IPS-15b (cell line): Measurements from ENCODE around the gene ANGPTL4.

ENCODE experiments used
- H3K27me3 ChIP-seq: one replicate; pipeline ENCODE4 v1.6.1; 2013; ENCODE audit warnings: low read length; ENCODE audit not compliant: control insufficient read depth, insufficient read depth
- H3K36me3 ChIP-seq: one replicate; pipeline ENCODE4 v1.6.1; 2013; ENCODE audit warnings: low read length; ENCODE audit not compliant: control insufficient read depth, insufficient read depth
- H3K4me1 ChIP-seq: one replicate; pipeline ENCODE4 v1.6.1; 2013; ENCODE audit warnings: mild to moderate bottlenecking, low read length; ENCODE audit not compliant: control insufficient read depth, insufficient read depth
- H3K4me3 ChIP-seq: one replicate; pipeline ENCODE4 v1.5.1; 2013; ENCODE audit warnings: low read depth, low read length
- H3K9ac ChIP-seq: one replicate; pipeline ENCODE4 v1.6.1; 2013; ENCODE audit warnings: low read depth, mild to moderate bottlenecking, low read length
- H3K9me3 ChIP-seq: one replicate; pipeline ENCODE4 v1.6.1; 2013; ENCODE audit warnings: mild to moderate bottlenecking, low read length; ENCODE audit not compliant: control insufficient read depth, insufficient read depth

ANGPTL4 gene

DNA sequence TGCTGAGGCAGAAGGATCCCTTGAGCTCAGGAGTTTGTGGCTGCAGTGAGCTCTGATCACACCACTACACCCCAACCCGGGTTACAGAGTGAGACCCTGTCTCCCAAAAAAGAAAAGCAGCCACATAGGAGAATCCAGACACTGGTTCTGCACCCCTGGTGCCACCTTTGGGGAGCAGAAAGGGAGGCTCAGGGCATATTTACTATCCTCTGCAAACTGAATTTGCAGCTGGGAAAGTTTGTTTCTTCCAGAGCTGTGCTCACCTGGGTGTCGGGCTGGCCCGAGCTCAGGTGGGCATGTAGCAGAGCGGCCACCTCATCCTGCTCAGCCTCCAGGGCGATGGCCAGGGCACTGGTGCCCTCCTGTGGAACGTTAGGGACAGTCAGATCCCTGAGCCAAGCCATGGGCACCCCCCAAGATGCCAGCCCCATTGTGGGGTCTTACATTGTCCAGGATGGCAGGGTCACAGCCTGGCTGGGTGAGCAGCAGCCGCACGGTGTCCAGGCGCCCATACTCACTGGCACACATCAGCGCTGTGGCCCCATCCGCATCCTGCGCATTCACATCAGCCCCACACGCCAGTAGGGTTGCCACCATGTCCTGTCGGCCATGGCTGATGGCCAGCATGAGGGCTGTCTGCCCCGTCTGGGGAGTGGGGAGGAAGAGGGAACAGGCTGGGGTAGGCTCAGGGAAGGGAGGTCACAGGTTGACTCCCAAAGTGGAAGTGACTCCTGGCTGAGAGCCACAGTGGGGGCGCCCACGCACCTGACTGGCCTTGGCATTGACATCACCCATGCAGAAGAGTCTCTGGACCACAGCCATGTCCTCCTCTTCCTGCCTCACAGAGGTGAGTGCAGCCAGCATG is 39.5 kb upstream of the ANGPTL4 start:
- Histone ChIP-seq H3K27me3 (no peaks in the 10 kb centered on the region), H3K4me3 (no peak overlapping the region), H3K9ac (no peak overlapping the region), H3K9me3 (no peaks in the 10 kb centered on the region), H3K4me1 (peaks cover 8% of the 10 kb centered on the region), H3K36me3 (peaks cover 23% of the 10 kb centered on the region)

DNA sequence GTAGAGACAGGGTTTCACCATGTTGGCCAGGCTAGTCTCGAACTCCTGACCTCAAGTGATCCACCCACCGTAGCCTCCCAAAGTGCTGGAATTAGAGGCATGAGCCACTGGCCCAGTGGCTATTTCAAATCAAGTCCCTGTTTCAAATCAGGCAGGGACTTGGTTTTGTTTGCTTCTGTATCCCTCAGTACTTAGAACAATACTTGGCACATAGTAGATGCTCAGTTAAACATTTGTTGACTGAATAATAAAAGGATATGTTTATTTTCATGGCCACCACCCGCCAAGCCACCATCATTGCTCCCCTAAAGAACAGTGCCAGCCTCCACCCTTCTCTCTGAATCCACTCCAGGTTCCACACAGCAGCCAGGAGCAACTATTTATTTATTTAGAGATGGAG is 38.5 kb upstream of the ANGPTL4 start:
- H3K9ac ChIP-seq = no peak overlapping the region
- H3K4me3 ChIP-seq = no peak overlapping the region

DNA sequence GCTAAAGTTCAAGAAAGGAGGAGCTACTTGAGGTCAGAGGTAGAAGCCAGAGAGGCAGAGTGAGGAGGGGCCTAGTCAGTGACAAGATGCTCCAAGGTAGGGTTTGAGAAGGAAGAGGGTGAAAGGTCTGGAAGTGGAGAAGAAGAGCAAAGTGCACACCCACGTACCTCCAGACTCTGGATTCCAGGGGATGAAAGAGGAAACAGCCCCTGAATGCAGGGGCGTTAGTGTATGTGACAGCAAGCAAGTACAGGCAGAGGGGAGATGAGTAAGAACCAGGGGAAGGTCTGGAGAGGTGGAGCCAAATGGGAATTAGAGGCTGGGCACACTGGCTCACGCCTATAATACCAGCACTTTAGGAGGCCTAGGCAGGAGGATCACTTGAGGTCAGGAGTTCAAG is 34.0 kb upstream of the ANGPTL4 start:
- Histone ChIP-seq H3K9me3 (no peaks in the 10 kb centered on the region), H3K36me3 (no peaks in the 10 kb centered on the region), H3K4me3 (no peak overlapping the region), H3K27me3 (peaks cover 29% of the 10 kb centered on the region), H3K4me1 (no peaks in the 10 kb centered on the region), H3K9ac (no peak overlapping the region)

More for the DNA sequence above, 38.5 kb upstream of the ANGPTL4 start:
- Histone ChIP-seq H3K4me1 (peaks cover 8% of the 10 kb centered on the region), H3K36me3 (peaks cover 23% of the 10 kb centered on the region), H3K9me3 (no peaks in the 10 kb centered on the region), H3K27me3 (no peaks in the 10 kb centered on the region)

DNA sequence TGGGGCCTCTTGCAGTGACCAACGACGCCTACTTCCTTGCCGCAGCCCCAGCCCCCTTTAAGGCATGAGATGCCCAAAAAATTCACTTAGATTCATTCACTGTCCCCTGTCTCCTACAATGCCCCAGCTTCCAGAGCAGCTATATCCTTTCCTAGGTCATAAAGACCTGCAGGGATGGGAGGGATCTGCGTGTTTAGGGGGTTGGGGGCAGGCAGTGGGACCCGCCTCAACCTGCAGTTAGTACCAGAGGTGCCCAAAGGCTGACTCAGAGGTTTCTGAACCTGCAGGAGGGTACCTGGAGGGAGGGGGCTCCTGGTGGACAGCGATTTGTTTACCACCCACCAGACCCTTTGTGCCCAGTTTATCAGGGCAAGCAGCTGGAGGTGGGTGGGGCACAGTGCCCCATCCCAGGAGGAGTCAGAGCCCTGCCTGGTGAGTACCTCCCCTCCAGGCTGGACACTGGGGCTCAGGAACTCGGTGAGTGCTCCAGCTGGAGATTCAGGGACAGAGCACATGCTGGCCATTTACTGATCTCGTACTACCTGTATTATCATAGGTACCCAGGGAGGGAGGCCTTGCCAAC is 32.6 kb upstream of the ANGPTL4 start:
- no peak overlapping the region for H3K9ac ChIP-seq
- H3K4me1 ChIP-seq = no peaks in the 10 kb centered on the region
- H3K36me3 ChIP-seq = no peaks in the 10 kb centered on the region

DNA sequence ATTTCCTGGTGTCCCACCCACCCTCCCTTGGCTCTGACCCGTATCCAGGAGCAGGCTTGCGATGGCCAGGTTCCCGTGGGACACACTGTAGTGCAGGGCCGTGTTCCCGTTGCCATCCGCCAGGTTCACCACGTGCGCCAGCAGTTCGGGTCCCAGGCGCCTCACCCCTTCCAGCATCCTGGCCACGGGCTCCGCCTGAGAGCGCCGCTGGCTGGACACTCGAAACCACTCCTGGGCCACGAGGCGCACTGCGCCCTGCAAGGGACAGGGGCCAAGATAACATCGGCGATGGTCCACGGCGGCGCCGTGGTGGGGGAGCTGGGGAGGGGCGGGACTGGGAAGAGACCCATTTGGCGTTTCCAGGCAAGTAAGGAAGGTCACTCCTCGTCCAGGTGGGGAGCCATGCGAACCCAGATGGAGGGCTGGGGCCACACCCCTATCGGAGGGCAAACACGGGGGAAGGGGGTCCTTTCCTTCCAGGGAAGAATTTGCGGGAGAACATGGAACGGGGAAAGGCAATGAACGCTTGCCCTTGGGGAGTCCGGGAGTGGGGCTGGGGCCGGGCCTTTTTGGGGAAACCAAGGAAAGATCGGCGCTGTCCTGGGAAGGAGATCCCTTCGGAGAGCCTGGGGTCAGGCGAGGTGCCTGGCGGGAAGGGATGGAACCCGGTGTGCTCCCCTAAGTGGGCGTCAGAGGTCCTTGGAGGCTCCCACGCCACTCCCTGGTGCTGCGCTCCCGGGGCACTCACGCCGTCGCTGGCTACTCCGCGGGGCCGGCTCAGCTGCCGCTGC is 30.8 kb upstream of the ANGPTL4 start:
- H3K36me3 ChIP-seq = no peaks in the 10 kb centered on the region
- no peaks in the 10 kb centered on the region for H3K4me1 ChIP-seq
- peaks cover 37% of the 10 kb centered on the region for H3K27me3 ChIP-seq
- no peak overlapping the region for H3K9ac ChIP-seq
- no peaks in the 10 kb centered on the region for H3K9me3 ChIP-seq
- H3K4me3 ChIP-seq = peak overlapping the region; percentile 57

More for the DNA sequence above, 32.6 kb upstream of the ANGPTL4 start:
- Histone ChIP-seq H3K27me3 (peaks cover 33% of the 10 kb centered on the region), H3K9me3 (no peaks in the 10 kb centered on the region), H3K4me3 (no peak overlapping the region)

DNA sequence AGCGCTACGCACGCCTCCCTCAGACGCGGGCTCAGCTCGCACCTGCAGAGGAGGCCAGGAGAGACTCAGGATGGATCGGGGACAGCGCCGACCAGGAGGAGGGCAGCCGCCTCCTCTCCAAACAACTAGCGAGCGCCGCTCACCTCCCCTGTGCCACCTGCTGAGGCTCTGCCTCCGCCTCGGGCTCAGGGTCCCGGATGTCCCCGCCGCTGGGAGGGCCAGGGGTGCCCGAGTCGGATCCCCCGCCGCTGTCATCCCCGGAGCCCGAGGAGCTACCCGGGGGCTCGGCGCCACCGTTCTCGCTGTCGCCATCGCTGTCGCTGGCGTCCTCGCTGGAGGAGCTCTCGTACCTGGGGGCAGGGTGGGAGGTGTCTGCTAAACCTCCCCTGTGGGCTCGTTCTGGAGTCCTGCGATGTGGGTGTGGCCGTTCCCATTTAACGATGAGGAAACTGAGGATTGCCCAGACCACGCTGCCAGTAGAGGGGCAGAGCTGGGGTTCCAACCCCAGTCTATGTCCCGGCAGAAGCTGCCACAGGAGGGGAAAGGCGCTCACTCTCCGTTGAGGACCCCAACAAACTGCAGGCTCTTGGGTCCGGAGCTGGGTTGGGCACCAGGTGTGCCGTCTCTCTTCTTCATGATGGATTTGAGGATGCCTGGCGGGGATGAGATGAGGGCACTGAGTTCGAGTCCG is 30.0 kb upstream of the ANGPTL4 start:
- Histone ChIP-seq H3K4me1 (no peaks in the 10 kb centered on the region), H3K9me3 (no peaks in the 10 kb centered on the region), H3K4me3 (peak overlapping the region; percentile 57), H3K36me3 (no peaks in the 10 kb centered on the region), H3K9ac (no peak overlapping the region), H3K27me3 (peaks cover 37% of the 10 kb centered on the region)

DNA sequence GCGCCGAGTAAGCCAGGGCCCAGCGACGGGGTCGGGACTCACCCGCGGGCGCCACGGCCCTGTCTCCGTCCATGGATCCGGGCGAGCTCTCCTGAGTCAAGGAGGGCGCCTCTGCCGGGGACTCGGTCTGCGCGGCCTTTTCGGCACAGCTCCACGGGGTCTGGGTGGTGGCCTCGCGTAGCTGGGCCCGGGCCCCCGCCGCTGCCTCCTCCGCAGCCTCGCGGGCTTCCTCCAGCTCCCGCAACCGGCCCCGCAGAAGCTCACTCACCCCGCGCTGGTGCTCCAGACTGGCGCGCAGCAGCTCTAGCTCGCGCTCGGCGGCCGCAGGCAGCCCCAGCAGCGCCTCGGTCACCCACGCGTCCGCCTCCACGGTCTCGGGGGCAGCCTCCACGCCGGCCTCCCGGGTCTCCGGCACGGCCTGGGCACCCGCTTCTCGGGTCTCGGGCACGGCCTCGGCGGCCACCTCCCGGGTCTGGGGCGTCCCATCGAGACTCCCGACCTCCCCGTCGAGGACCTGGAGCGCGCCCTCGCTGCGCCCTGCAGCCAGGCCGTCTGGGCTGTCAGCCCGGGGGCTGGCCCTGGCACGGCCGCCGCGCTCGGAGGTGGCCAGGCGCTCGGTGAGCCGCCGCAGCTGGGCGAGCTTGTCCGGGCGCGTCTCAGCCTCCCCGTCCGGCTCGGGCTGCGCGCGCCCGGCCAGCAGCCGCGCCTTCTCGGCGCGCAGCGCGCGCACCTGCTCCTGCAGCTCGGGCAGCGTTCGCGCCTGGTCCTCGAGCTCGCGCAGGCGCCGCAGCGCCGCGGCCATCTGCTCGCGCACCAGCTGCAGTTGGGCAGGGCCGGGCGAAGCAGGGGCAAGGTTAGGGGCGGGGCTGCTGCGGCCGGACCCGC is 29.3 kb upstream of the ANGPTL4 start:
- Histone ChIP-seq H3K4me1 (no peaks in the 10 kb centered on the region), H3K9ac (no peak overlapping the region), H3K9me3 (no peaks in the 10 kb centered on the region), H3K4me3 (peak overlapping the region; percentile 57), H3K36me3 (no peaks in the 10 kb centered on the region), H3K27me3 (peaks cover 37% of the 10 kb centered on the region)

DNA sequence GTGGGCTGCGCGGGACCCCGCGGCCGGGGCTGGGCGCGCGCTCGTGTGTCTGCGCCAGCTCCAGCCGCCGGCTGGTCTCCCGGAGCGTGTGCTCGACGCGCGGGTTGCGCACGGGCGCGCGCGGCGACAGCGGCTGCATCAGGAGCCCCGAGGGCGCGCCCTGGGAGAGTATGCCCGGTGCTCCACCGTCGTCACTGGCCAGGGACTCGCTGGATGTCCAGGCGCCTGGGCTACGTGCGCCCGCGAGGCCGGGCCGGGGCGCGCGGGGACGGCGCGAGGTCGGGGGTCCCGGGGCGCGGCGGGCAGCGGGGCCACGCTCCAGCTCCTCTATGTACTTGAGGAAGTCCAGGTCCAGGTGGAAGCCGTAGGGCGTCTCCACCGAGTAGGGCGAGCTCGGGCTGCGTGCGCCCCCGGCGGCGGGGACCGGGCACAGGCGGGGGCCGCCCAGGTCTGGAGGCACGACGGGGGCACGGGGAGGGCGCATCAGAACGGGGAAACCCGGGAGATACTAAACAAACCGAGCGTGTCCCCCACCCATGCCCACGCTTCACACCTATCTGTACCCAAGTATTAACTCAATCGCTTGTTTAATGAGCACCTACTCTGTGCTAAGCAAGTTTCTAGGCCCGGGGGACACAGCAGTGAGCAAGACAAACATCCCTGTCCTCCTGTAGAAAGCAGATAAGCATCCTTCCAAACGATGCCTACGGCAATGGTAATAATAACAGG is 28.4 kb upstream of the ANGPTL4 start:
- no peaks in the 10 kb centered on the region for H3K4me1 ChIP-seq
- H3K9ac ChIP-seq = no peak overlapping the region
- H3K9me3 ChIP-seq = no peaks in the 10 kb centered on the region
- peak overlapping the region; percentile 57 for H3K4me3 ChIP-seq
- H3K27me3 ChIP-seq = peaks cover 37% of the 10 kb centered on the region
- no peaks in the 10 kb centered on the region for H3K36me3 ChIP-seq

DNA sequence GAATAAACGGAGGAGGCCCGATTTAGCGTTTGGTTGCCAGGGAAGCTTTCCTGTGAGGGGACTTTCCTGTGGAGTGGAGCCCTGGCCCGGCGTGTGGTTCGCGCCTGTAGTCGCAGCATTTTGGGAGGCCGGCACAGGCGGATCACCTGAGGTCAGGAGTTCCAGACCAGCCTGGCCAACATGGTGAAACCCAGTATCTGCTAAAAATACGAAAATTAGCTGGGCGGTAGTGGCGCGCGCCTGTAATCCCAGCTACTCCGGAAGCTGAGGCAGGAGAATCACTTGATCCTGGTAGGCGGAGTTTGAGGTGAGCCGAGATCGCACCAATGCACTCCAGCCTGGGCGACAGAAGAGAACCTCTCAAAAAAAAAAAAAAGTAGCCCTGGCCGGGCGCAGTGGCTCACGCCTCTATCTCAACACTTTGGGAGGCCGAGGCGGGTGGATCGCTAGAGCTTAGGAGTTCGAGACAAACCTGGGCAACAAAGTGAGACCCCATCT is 27.8 kb upstream of the ANGPTL4 start:
- H3K4me3 ChIP-seq = peak overlapping the region; percentile 57
- no peak overlapping the region for H3K9ac ChIP-seq
- no peaks in the 10 kb centered on the region for H3K4me1 ChIP-seq
- H3K27me3 ChIP-seq = peaks cover 37% of the 10 kb centered on the region
- no peaks in the 10 kb centered on the region for H3K36me3 ChIP-seq
- no peaks in the 10 kb centered on the region for H3K9me3 ChIP-seq

DNA sequence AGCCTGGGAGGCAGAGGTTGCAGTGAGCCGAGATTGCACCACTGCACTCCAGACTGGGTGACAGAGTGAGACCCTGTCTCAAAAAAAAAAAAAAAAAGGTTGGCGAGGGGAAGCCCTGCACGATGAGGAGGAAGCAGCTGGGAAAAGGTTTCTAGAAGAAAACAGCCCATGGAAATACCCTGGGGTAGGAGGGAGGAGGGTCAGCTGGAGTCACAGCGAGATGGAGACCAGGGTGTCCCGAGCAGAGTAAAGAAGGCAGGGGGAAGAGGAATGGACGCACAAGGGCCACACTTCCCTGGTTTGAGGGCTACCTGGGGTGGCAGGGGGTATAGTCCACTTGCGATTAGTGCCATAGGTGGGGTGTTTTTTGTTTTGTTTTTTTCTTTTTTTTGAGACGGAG is 27.3 kb upstream of the ANGPTL4 start:
- no peak overlapping the region for H3K4me3 ChIP-seq
- no peaks in the 10 kb centered on the region for H3K4me1 ChIP-seq
- H3K27me3 ChIP-seq = peaks cover 37% of the 10 kb centered on the region
- H3K36me3 ChIP-seq = no peaks in the 10 kb centered on the region
- no peaks in the 10 kb centered on the region for H3K9me3 ChIP-seq
- no peak overlapping the region for H3K9ac ChIP-seq
